H1 (cell line): ENCODE data around the gene DENND11. TPM values are rescaled to one million over a fixed set of nuclear protein-coding genes. Genes with fewer than 3 reads are reported as not detected.

Source experiments
- CTCF ChIA-PET: fragments of 300-600 bp; sonication (Branson Sonifier 250); formaldehyde crosslinking; loops from one replicate; lab custom pipeline; 2021; ENCODE audit not compliant: partially characterized antibody; lab: Charles Lee
- POLR2A ChIA-PET: fragments of 300-600 bp; sonication (Branson Sonifier 250); formaldehyde crosslinking; loops from one replicate; lab custom pipeline; 2021; ENCODE audit warnings: inconsistent platforms; ENCODE audit not compliant: partially characterized antibody; lab: Charles Lee
- DNase-seq, 2 experiments: peaks; one replicate each; pipeline versions ENCODE4 v3.0.0 to v3.0.0-alpha.2; 2010 to 2022; ENCODE audit warnings: low spot score in 2 of 2, low read depth in 1 of 2, mixed read lengths in 1 of 2
- FAIRE-seq: peaks from 2 replicates; lab custom pipeline; 2011; peaks lifted over from hg19 to GRCh38; lab: Jason Lieb, UNC
- H2AFZ ChIP-seq: 2 replicates; pipeline ENCODE4 v1.8.1; 2012; ENCODE audit warnings: low read length, inconsistent platforms
- H2AK5ac ChIP-seq: 2 replicates; pipeline ENCODE4 v1.6.1; 2013; ENCODE audit warnings: low read depth, low read length
- H2BK120ac ChIP-seq: replicated peaks from 2 replicates; pipeline ENCODE3; 2013; ENCODE audit warnings: low read depth, low read length, inconsistent platforms
- H2BK12ac ChIP-seq: 2 replicates; pipeline ENCODE4 v1.6.1; 2013; ENCODE audit warnings: low read depth, low read length
- H2BK15ac ChIP-seq: 2 replicates; pipeline ENCODE4 v1.6.1; 2013; ENCODE audit warnings: low read length
- H2BK20ac ChIP-seq: 2 replicates; pipeline ENCODE4 v1.6.1; 2013; ENCODE audit warnings: low read length
- H2BK5ac ChIP-seq: 2 replicates; pipeline ENCODE4 v1.6.1; 2013; ENCODE audit warnings: low read depth, low read length
- H3K14ac ChIP-seq: 2 replicates; pipeline ENCODE4 v1.6.1; 2013; ENCODE audit warnings: inconsistent platforms; ENCODE audit not compliant: insufficient read length
- H3K18ac ChIP-seq: 2 replicates; pipeline ENCODE4 v1.6.1; 2013; ENCODE audit warnings: low read length; ENCODE audit errors: extremely low read depth
- H3K23ac ChIP-seq: 2 replicates; pipeline ENCODE4 v1.6.1; 2013; ENCODE audit warnings: inconsistent platforms; ENCODE audit not compliant: insufficient read length
- H3K23me2 ChIP-seq: 2 replicates; pipeline ENCODE4 v1.6.1; 2013; ENCODE audit warnings: low read depth, low read length
- H3K27ac ChIP-seq: 2 replicates; pipeline ENCODE4 v1.6.1; 2011; ENCODE audit warnings: low read depth, low read length, inconsistent platforms
- H3K27me3 ChIP-seq, 4 experiments: replicated peaks in 1 of 4; 1 replicate in 1 of 4; 2 replicates in 3 of 4; pipeline versions ENCODE4 v1.6.1 to v1.8.1; 2011 to 2013; ENCODE audit warnings: low read length in 3 of 4, mild to moderate bottlenecking in 3 of 4, inconsistent platforms in 2 of 4, mixed read lengths in 2 of 4, moderate library complexity in 1 of 4; ENCODE audit not compliant: control insufficient read depth in 3 of 4, insufficient read depth in 3 of 4; ENCODE audit errors: extremely low read depth in 1 of 4
- H3K36me3 ChIP-seq, 4 experiments: 2 replicates each; pipeline versions ENCODE4 v1.6.1 to v1.8.1; 2011 to 2013; ENCODE audit warnings: mild to moderate bottlenecking in 4 of 4, low read length in 3 of 4, moderate library complexity in 2 of 4, control low read depth in 1 of 4, inconsistent platforms in 1 of 4; ENCODE audit not compliant: insufficient read depth in 4 of 4, control insufficient read depth in 2 of 4
- H3K4ac ChIP-seq: replicated peaks from 2 replicates; pipeline ENCODE3; 2013; ENCODE audit warnings: low read length, low read depth, mixed read lengths, inconsistent platforms; ENCODE audit not compliant: insufficient read length
- H3K4me1 ChIP-seq, 4 experiments: replicated peaks in 1 of 4; 1 replicate in 1 of 4; 2 replicates in 3 of 4; pipeline versions ENCODE4 v1.6.1 to v1.8.1; 2011 to 2013; ENCODE audit warnings: low read length in 3 of 4, inconsistent platforms in 2 of 4, mixed read lengths in 1 of 4; ENCODE audit not compliant: insufficient read depth in 4 of 4, control insufficient read depth in 3 of 4
- H3K4me2 ChIP-seq, 2 experiments: 2 replicates each; pipeline versions ENCODE4 v1.6.1 to v1.8.1; 2011 to 2013; ENCODE audit warnings: low read depth in 2 of 2, low read length in 2 of 2, control low read depth in 1 of 2, inconsistent platforms in 1 of 2, mild to moderate bottlenecking in 1 of 2; ENCODE audit not compliant: insufficient read depth in 1 of 2
- H3K4me3 ChIP-seq, 4 experiments: fragments of 200-600, 300-600 bp in 1 of 4; sonication (generic), shearing (Covaris generic), sonication (Bioruptor Twin) in 1 of 4; 2 replicates each; pipeline versions ENCODE4 v1.5.1 to v1.8.1; 2011 to 2016; ENCODE audit warnings: low read length in 4 of 4, low read depth in 3 of 4, control low read depth in 2 of 4, inconsistent platforms in 2 of 4, mild to moderate bottlenecking in 2 of 4, mixed read lengths in 1 of 4, moderate library complexity in 1 of 4; ENCODE audit not compliant: insufficient read depth in 2 of 4; ENCODE audit errors: extremely low read depth in 1 of 4
- H3K56ac ChIP-seq: replicated peaks from 2 replicates; pipeline ENCODE3; 2013; ENCODE audit warnings: low read depth, mild to moderate bottlenecking, mixed read lengths, low read length, inconsistent platforms; ENCODE audit not compliant: insufficient read length
- H3K79me1 ChIP-seq: 2 replicates; pipeline ENCODE4 v1.6.1; 2013; ENCODE audit warnings: low read depth, low read length, control low read depth
- H3K79me2 ChIP-seq, 2 experiments: 2 replicates each; pipeline versions ENCODE4 v1.6.1 to v1.8.1; 2012 to 2013; ENCODE audit warnings: low read length in 2 of 2, mild to moderate bottlenecking in 2 of 2, inconsistent platforms in 1 of 2; ENCODE audit not compliant: insufficient read depth in 2 of 2, control insufficient read depth in 1 of 2
- H3K9ac ChIP-seq, 4 experiments: replicated peaks in 1 of 4; 1 replicate in 1 of 4; 2 replicates in 3 of 4; pipeline versions ENCODE4 v1.6.1 to v1.8.1; 2011 to 2013; ENCODE audit warnings: low read depth in 3 of 4, low read length in 3 of 4, control low read depth in 2 of 4, mild to moderate bottlenecking in 2 of 4, moderate library complexity in 2 of 4, inconsistent platforms in 1 of 4; ENCODE audit errors: extremely low read depth in 1 of 4
- H3K9me3 ChIP-seq, 2 experiments: 2 replicates each; pipeline versions ENCODE4 v1.6.1 to v1.8.1; 2012 to 2013; ENCODE audit warnings: mild to moderate bottlenecking in 2 of 2, moderate library complexity in 2 of 2, control low read depth in 1 of 2, inconsistent platforms in 1 of 2, low read depth in 1 of 2, low read length in 1 of 2, mixed read lengths in 1 of 2; ENCODE audit not compliant: insufficient read depth in 2 of 2
- H4K20me1 ChIP-seq, 2 experiments: replicated peaks in 1 of 2; 2 replicates each; pipeline versions ENCODE3 to v1.8.1; 2011 to 2013; ENCODE audit warnings: inconsistent platforms in 2 of 2, low read length in 2 of 2, mild to moderate bottlenecking in 1 of 2; ENCODE audit not compliant: insufficient read depth in 2 of 2, control insufficient read depth in 1 of 2
- H4K5ac ChIP-seq: 2 replicates; pipeline ENCODE4 v1.6.1; 2013; ENCODE audit warnings: low read length, low read depth, mixed read lengths, inconsistent platforms; ENCODE audit not compliant: insufficient read length
- H4K8ac ChIP-seq: 2 replicates; pipeline ENCODE4 v1.8.0; 2013; ENCODE audit warnings: mild to moderate bottlenecking, moderate library complexity, low read length, inconsistent platforms; ENCODE audit not compliant: insufficient read depth; ENCODE audit errors: extremely low read depth
- H4K91ac ChIP-seq: replicated peaks from 2 replicates; pipeline ENCODE3; 2013; ENCODE audit warnings: low read length, mixed read lengths, inconsistent platforms; ENCODE audit not compliant: insufficient read length
- BCL11A ChIP-seq, 2 experiments: IDR thresholded peaks; one replicate each; pipeline ENCODE4 v1.6.1; 2011; ENCODE audit warnings: low read depth in 2 of 2, low read length in 2 of 2, mild to moderate bottlenecking in 2 of 2
- CBX8 ChIP-seq: fragments of 300-800, 300-1000 bp; sonication (generic); IDR thresholded peaks from 2 replicates; pipeline ENCODE4 v1.7.1; 2016; ENCODE audit warnings: low read depth, low read length, borderline replicate concordance
- CHD1 ChIP-seq: IDR thresholded peaks from 2 replicates; pipeline ENCODE4 v1.6.1; 2012; ENCODE audit warnings: low read depth, low read length, improper control_type of control experiment
- FOSL1 ChIP-seq: IDR thresholded peaks from 2 replicates; pipeline ENCODE4 v1.6.1; 2011; ENCODE audit warnings: mild to moderate bottlenecking, low read depth, low read length, moderate library complexity; ENCODE audit not compliant: insufficient read depth
- GTF2F1 ChIP-seq: IDR thresholded peaks from 2 replicates; pipeline ENCODE4 v1.6.1; 2012; ENCODE audit warnings: low read depth, low read length, improper control_type of control experiment, borderline replicate concordance
- MAX ChIP-seq: IDR thresholded peaks from 2 replicates; pipeline ENCODE4 v1.6.1; 2012; ENCODE audit warnings: inconsistent platforms
- NRF1 ChIP-seq: IDR thresholded peaks from 2 replicates; pipeline ENCODE4 v1.6.1; 2011; ENCODE audit warnings: mild to moderate bottlenecking, low read depth, low read length, improper control_type of control experiment
- POLR2AphosphoS5 ChIP-seq: IDR thresholded peaks from 2 replicates; pipeline ENCODE4 v1.6.1; 2011; ENCODE audit warnings: low read depth, low read length
- RBBP5 ChIP-seq: IDR thresholded peaks from 2 replicates; pipeline ENCODE4 v1.7.1; 2012; ENCODE audit warnings: low read depth, mild to moderate bottlenecking, inconsistent platforms, low read length, moderate library complexity, borderline replicate concordance
- RFX5 ChIP-seq: IDR thresholded peaks from 2 replicates; pipeline ENCODE4 v1.6.1; 2011; ENCODE audit warnings: low read depth, low read length, improper control_type of control experiment, borderline replicate concordance
- RXRA ChIP-seq: IDR thresholded peaks from 2 replicates; pipeline ENCODE4 v1.6.1; 2011; ENCODE audit warnings: low read depth, mild to moderate bottlenecking, low read length, moderate library complexity; ENCODE audit not compliant: insufficient read depth
- SAP30 ChIP-seq: fragments of 300-600 bp; sonication (generic); IDR thresholded peaks from 2 replicates; pipeline ENCODE4 v1.7.1; 2012; ENCODE audit warnings: low read length, moderate library complexity, mild to moderate bottlenecking, inconsistent platforms; ENCODE audit not compliant: insufficient read depth, insufficient replicate concordance
- TAF1 ChIP-seq: IDR thresholded peaks from 2 replicates; pipeline ENCODE4 v1.6.1; 2011; ENCODE audit warnings: mild to moderate bottlenecking, low read depth, low read length
- ZNF274 ChIP-seq: IDR thresholded peaks from 2 replicates; pipeline ENCODE4 v1.7.0; 2012; ENCODE audit warnings: low read length, borderline replicate concordance; ENCODE audit errors: extremely low read depth
- WGBS, 2 experiments: shearing (Covaris generic) in 1 of 2; methylation state at CpG; one replicate each; pipeline versions ENCODE4 v1.1.6 to v1.1.7; 2013 to 2015; ENCODE audit warnings: low lambda C conversion rate in 2 of 2, mixed read lengths in 2 of 2, inconsistent platforms in 1 of 2, low coverage in 1 of 2, missing lambda C conversion rate in 1 of 2; ENCODE audit not compliant: insufficient replicate concordance in 2 of 2, insufficient coverage in 1 of 2, insufficient read length in 1 of 2; ENCODE audit errors: extremely low coverage in 1 of 2, missing lambda C conversion rate in 1 of 2; 5-methylcytosine and 5-hydroxymethylcytosine counted together
- polyA plus RNA-seq, 7 experiments: library from polyadenylated mRNA; depleted of rRNA in 3 of 7; stranded (reverse) in 5 of 7; unstranded in 2 of 7; fragments of >200 nt in 5 of 7; fragments of 200-250 nt in 2 of 7; gene quantifications; 1 replicate in 5 of 7; 2 replicates in 1 of 7; 4 replicates in 1 of 7; pipeline versions ENCODE4 v1.2.1 to v1.2.3, GENCODE V29; 2011 to 2013; ENCODE audit warnings: missing spikeins in 2 of 7, mixed read lengths in 2 of 7
- total RNA-seq: library from RNA; stranded (reverse); fragmentation: NEBNext Ultra II Directional; extraction: Animal tissue kit (Norgen Biotek cat#: 25700); gene quantifications from 2 replicates; pipeline ENCODE4 v1.2.1, GENCODE V29; 2021

Gene DENND11
- total and polyA plus RNA-seq, 2 of the 8 experiments (the other 6 are each of a cell fraction or from before 2014, with no cell fraction given): 8.0 to 26.8 TPM

GRCh38 chr7:141717450-141717849 is 15.5 kb upstream of the DENND11 start:
- FAIRE-seq (no peak), DNase-seq (no peak)
- H4K20me1 ChIP-seq: no peaks in the 10 kb centered on the region
- ChIA-PET POLR2A (interaction anchor here (1.0 to 4.3 kb wide), 3 partner anchors 17 to 21 kb away, joined by 3 to 21 read pairs (median 5); partner anchors contain the start of gene SSBP1), CTCF (interaction anchor here (0.7 to 1.2 kb wide), 4 partner anchors 9 to 19 kb away, joined by 3 to 6 read pairs (median 3); partner anchors contain the start of gene DENND11)
- H3K14ac ChIP-seq: no peak overlapping the region
- H3K9ac ChIP-seq: no peak overlapping the region
- no peaks in the 10 kb centered on the region for H3K4me1 ChIP-seq
- no peak overlapping the region for H3K18ac ChIP-seq
- no peak overlapping the region for H4K91ac ChIP-seq
- no peak overlapping the region for H2AK5ac ChIP-seq
- no peak overlapping the region for H2AFZ ChIP-seq
- H3K4me3 ChIP-seq: no peak overlapping the region
- no peak overlapping the region for H2BK5ac ChIP-seq
- no peak overlapping the region for H3K56ac ChIP-seq
- H3K4me2 ChIP-seq: no peak overlapping the region
- H3K9me3 ChIP-seq: no peaks in the 10 kb centered on the region
- H2BK12ac ChIP-seq: no peak overlapping the region
- H3K27ac ChIP-seq: no peak overlapping the region
- no peaks in the 10 kb centered on the region for H3K36me3 ChIP-seq
- peaks cover 3% of the 10 kb centered on the region; the same call in 1 of the 2 replicates for H3K23me2 ChIP-seq
- no peak overlapping the region for H2BK15ac ChIP-seq
- no peak overlapping the region for H3K23ac ChIP-seq
- H3K27me3 ChIP-seq: no peaks in the 10 kb centered on the region
- no peaks in the 10 kb centered on the region for H3K79me2 ChIP-seq
- no peak overlapping the region for H4K5ac ChIP-seq
- no peak overlapping the region for H4K8ac ChIP-seq
- H3K4ac ChIP-seq: no peak overlapping the region
- H2BK120ac ChIP-seq: no peak overlapping the region
- H2BK20ac ChIP-seq: 0 out of 2 replicates have a peak overlapping the region, but pooled peaks have one; percentile 36
- 90% methylated on average over 1 of the region's 1 CpG; no CpG with 5 or more reads in 1 of the 2 experiments for WGBS, 2 experiments
- H3K79me1 ChIP-seq: no peaks in the 10 kb centered on the region
- TF ChIP-seq TAF1 (no peak), NRF1 (no peak), RFX5 (no peak), GTF2F1 (no peak), RBBP5 (no peak), BCL11A (IDR thresholded peaks at IDR 0.05; ENCODE audit: low read depth in 2 of 2, low read length in 2 of 2) (no peak), CHD1 (no peak), FOSL1 (no peak), SAP30 (no peak), POLR2AphosphoS5 (no peak), ZNF274 (no peak), MAX (no peak), RXRA (no peak), CBX8 (no peak)
